HG02798 (cell line): ENCODE results near the gene C1QTNF6.

Source experiments
- ATAC-seq: cut with Tn5 transposase; IDR thresholded peaks from one replicate; pipeline ENCODE4 v1.9.1; 2021; ENCODE audit warnings: mild to moderate bottlenecking; ENCODE audit not compliant: unreplicated experiment, poor library complexity

The C1QTNF6 gene

GRCh38 chr22:37148031-37148651 is 39.9 kb downstream of the C1QTNF6 start:
- no peak for ATAC-seq

- no peak for ATAC-seq
Measured at GRCh38 chr22:37147186-37147990, 40.7 kb downstream of the C1QTNF6 start.

- ATAC-seq, result no peak
Measured at GRCh38 chr22:37146507-37147180, 41.4 kb downstream of the C1QTNF6 start.

GRCh38 chr22:37146051-37146385 is 42.0 kb downstream of the C1QTNF6 start:
- no peak for ATAC-seq

DNA sequence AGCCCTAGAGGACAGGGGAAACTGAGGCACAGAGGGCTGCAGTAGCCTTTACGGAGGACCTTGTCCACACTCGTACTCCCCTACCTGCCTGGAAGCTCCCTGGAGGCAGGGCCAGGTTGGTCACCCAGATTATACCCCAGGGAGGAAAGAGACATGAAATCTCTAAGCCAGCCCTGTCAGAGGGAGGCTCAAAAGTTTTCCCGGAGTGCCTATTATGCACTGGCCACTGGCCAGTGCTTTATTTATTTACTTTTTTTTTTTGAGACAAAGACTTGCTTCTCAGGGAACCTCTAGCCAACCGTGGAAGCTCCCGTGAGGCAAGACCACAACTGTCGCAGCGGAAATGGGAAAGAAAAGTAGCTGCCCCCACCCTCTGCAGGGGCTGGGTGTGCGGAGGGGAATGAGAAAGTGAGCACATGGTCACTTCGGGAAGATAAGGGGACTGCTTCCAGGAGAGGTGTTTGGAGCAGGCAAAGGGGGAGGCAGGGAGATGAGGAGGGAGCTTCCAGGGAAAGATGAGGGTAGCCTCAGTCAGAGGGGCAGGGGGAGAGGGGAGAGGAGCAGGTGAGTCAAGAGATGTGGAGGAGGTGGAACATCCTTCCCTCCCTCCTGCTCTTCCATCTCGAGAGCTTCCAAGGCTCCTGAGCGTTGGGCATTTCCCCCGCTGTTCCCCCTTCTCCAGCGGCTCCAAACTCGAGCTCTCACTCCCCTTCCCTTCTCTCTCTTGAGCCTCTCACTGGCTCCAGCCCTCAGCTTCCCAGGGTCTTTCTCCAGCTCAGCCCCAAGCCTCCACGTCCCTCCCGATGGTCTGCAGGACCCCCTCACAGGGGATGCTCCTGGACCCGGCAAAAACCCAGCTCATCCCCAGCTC is 42.6 kb downstream of the C1QTNF6 start:
- no peak for ATAC-seq

GRCh38 chr22:37144180-37144554 is 43.9 kb downstream of the C1QTNF6 start:
- no peak for ATAC-seq

GRCh38 chr22:37141971-37142370 is 46.1 kb downstream of the C1QTNF6 start:
- no peak for ATAC-seq

- no peak for ATAC-seq
Measured at GRCh38 chr22:37141476-37141875, 46.6 kb downstream of the C1QTNF6 start.

GRCh38 chr22:37140686-37141323 is 47.2 kb downstream of the C1QTNF6 start:
- no peak for ATAC-seq

DNA sequence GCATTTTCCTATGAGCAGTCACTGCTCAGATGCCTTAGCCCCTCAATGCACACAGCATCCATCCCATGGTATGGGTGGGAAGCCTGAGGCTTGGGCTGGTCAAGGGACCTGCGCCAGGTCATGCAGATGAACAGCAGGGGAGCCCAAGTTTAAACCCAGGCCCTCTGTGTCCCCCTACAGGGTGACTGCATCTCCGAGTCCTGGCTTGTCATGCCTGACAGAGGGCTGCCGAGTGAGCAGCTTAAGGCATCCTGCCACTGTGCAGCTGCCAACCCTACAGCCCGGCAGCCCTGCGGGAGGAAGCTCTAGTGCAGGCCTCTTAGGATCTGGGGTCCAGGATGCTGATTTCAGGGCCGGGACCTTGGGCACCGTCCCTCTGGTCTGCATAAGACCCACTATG is 48.3 kb downstream of the C1QTNF6 start:
- ATAC-seq, result no peak

DNA sequence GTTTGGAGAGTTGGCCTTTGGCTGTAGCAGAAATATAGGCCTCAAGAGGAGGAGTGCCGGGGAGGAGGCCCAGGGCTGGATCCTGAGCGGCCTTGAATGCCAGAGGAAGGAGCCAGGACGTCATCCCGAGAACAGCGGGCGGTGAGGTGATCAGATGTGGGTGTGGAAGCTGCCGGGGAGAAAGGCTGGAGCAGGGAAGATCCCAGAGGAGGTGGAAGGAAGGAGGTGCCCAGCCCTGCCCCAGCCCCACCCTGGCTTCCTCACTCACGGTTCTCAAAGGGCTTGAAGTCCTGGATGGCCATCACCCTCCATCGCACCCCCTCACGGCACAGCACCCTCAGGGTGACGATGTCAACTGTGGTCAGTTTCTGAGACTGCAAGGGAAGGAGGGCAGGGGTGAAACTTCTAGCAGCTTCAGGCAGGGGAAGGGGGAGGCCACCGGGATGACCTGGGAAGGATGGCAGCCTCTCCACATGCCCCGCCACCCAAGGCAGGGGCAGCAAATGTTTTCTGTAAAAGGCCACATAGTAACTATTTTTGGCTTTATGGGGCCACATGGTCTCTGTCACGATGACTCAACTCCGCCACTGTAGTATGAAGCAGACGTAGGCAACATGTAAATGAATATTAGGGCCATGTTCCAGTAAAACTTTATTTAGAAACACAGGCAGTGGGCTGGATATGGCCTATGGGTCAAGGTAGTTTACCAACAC is 49.0 kb downstream of the C1QTNF6 start:
- ATAC-seq, result no peak

- no peak for ATAC-seq
Measured at GRCh38 chr22:37137903-37138665, 50.0 kb downstream of the C1QTNF6 start.

- no peak for ATAC-seq
Measured at GRCh38 chr22:37137131-37137530, 50.9 kb downstream of the C1QTNF6 start.

- no peak for ATAC-seq
Measured at GRCh38 chr22:37135023-37135422, 53.0 kb downstream of the C1QTNF6 start.

- no peak for ATAC-seq
Measured at GRCh38 chr22:37133304-37134018, 54.6 kb downstream of the C1QTNF6 start.

- ATAC-seq, result no peak
Measured at GRCh38 chr22:37132773-37133172, 55.3 kb downstream of the C1QTNF6 start.
